ENCODE measurements around the gene SCP2.

SCP2 gene

DNA sequence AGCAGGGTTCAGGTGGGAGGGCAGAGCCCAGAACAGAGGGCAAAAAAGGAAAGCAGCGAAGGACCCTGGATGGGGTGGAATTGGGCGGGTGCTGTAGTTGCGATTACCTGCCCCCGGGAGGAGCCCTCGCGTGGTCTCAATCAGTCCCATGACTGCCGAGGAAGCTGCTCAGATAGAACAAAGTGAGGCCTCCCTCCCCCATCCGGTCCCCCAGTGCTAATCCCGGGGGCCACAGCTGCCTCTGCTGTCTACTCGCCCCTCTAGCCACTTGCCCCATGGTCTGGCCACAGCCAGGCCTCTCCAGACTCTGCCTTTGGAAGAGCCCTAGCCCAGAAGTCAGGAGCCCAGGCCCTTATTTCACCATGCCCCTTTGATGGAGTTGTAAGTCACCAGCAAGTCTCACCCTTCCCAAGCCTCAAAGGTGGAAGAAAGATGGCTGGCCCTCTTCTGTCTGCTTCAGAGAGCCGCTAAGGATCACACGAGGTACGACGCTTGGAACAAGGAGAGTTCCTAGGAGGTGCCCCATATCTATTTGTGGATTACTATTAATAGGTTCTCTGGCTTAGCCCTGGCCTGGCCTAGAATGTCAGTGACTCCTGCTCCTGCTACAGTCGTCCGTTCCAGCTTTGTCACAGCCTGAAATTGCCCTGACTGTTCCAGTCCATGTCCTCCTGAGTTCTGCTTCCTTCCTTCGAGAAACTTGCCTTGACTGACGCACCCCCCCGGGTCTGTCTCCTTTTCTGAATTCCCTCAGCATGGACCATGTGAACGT lies 22.0 kb upstream of the SCP2 start:
- H3K9me3 ChIP-seq (ENCODE audit: control insufficient read depth in 2 of 2, low read length in 2 of 2): no peaks in the 10 kb centered on the region
- peaks cover 18% of the 10 kb centered on the region for H3K4me1 ChIP-seq (ENCODE audit: control insufficient read depth, insufficient read depth, low read length)
- H3K27me3 ChIP-seq (ENCODE audit: control insufficient read depth in 1 of 2, insufficient read depth in 2 of 2, low read length in 2 of 2): no peaks in the 10 kb centered on the region
- H3K27ac ChIP-seq (ENCODE audit: low read length): peak overlapping the region; percentile 11
- H3K9ac ChIP-seq (ENCODE audit: low read length in 2 of 2): no peak overlapping the region
- H3K4me3 ChIP-seq (ENCODE audit: low read length in 2 of 2): no peak overlapping the region
- peaks cover 7 to 10% of the 10 kb centered on the region in 2 donors for H3K36me3 ChIP-seq (ENCODE audit: control insufficient read depth in 2 of 2, insufficient read depth in 2 of 2, low read length in 2 of 2)

DNA sequence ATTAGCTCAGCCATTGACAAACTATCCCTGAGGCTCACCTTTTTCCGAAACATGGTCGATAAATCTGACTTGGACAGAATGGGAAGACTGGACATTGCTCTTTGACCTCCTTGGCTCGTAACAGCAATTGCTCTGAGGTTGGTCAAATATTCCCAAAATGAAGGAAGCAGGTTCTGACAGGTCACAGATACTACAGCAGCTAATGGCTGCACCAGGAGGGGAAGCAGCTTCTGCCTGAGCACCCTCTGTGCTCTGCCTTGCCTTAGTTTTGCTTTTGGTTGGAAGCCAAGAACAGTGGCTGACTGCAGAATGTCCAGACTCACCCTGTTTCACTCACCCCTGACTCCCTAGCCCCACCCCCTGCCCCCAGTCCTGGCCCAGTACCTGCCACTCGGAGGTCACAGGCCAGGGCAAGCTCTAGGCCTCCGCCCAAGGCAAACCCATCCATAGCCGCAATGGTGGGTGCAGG lies 20.9 kb upstream of the SCP2 start:
- peaks cover 7 to 11% of the 10 kb centered on the region in 2 donors for H3K36me3 ChIP-seq (ENCODE audit: control insufficient read depth in 2 of 2, insufficient read depth in 2 of 2, low read length in 2 of 2)
- H3K9ac ChIP-seq (ENCODE audit: low read length in 2 of 2): no peak overlapping the region
- H3K27me3 ChIP-seq (ENCODE audit: control insufficient read depth in 1 of 2, insufficient read depth in 2 of 2, low read length in 2 of 2): no peaks in the 10 kb centered on the region
- H3K27ac ChIP-seq (ENCODE audit: low read length): no peak overlapping the region
- H3K4me3 ChIP-seq (ENCODE audit: low read length in 2 of 2): no peak overlapping the region
- peaks cover 18% of the 10 kb centered on the region for H3K4me1 ChIP-seq (ENCODE audit: control insufficient read depth, insufficient read depth, low read length)
- H3K9me3 ChIP-seq (ENCODE audit: control insufficient read depth in 2 of 2, low read length in 2 of 2): no peaks in the 10 kb centered on the region

- no peaks in the 10 kb centered on the region for H3K27me3 ChIP-seq (ENCODE audit: control insufficient read depth in 1 of 2, insufficient read depth in 2 of 2, low read length in 2 of 2)
- peaks cover 18% of the 10 kb centered on the region for H3K4me1 ChIP-seq (ENCODE audit: control insufficient read depth, insufficient read depth, low read length)
- H3K36me3 ChIP-seq (ENCODE audit: control insufficient read depth in 2 of 2, insufficient read depth in 2 of 2, low read length in 2 of 2): peaks cover 7 to 14% of the 10 kb centered on the region in 2 donors
- no peak overlapping the region for H3K4me3 ChIP-seq (ENCODE audit: low read length in 2 of 2)
- H3K9me3 ChIP-seq (ENCODE audit: control insufficient read depth in 2 of 2, low read length in 2 of 2): no peaks in the 10 kb centered on the region
- H3K9ac ChIP-seq (ENCODE audit: low read length in 2 of 2): no peak overlapping the region
- no peak overlapping the region for H3K27ac ChIP-seq (ENCODE audit: low read length)
Observed at GRCh38 chr1:52907068-52907811, 19.8 kb upstream of the SCP2 start.

GRCh38 chr1:52907812-52908153 lies 19.3 kb upstream of the SCP2 start:
- Histone ChIP-seq H3K9ac (ENCODE audit: low read length in 2 of 2) (no peak overlapping the region), H3K36me3 (ENCODE audit: control insufficient read depth in 2 of 2, insufficient read depth in 2 of 2, low read length in 2 of 2) (peaks cover 7 to 14% of the 10 kb centered on the region in 2 donors)

GRCh38 chr1:52911541-52911940 lies 15.5 kb upstream of the SCP2 start:
- Histone ChIP-seq H3K4me3 (ENCODE audit: low read length in 2 of 2) (no peak overlapping the region), H3K27ac (ENCODE audit: low read length) (no peak overlapping the region), H3K36me3 (ENCODE audit: control insufficient read depth in 2 of 2, insufficient read depth in 2 of 2, low read length in 2 of 2) (peaks cover 3 to 9% of the 10 kb centered on the region in 2 donors), H3K4me1 (ENCODE audit: control insufficient read depth, insufficient read depth, low read length) (peaks cover 14% of the 10 kb centered on the region), H3K9me3 (ENCODE audit: control insufficient read depth in 2 of 2, low read length in 2 of 2) (no peaks in the 10 kb centered on the region), H3K9ac (ENCODE audit: low read length in 2 of 2) (no peak overlapping the region), H3K27me3 (ENCODE audit: control insufficient read depth in 1 of 2, insufficient read depth in 2 of 2, low read length in 2 of 2) (no peaks in the 10 kb centered on the region)

More at GRCh38 chr1:52907812-52908153, 19.3 kb upstream of the SCP2 start:
- Histone ChIP-seq H3K4me1 (ENCODE audit: control insufficient read depth, insufficient read depth, low read length) (peaks cover 18% of the 10 kb centered on the region), H3K4me3 (ENCODE audit: low read length in 2 of 2) (no peak overlapping the region), H3K9me3 (ENCODE audit: control insufficient read depth in 2 of 2, low read length in 2 of 2) (no peaks in the 10 kb centered on the region), H3K27ac (ENCODE audit: low read length) (no peak overlapping the region), H3K27me3 (ENCODE audit: control insufficient read depth in 1 of 2, insufficient read depth in 2 of 2, low read length in 2 of 2) (no peaks in the 10 kb centered on the region)

DNA sequence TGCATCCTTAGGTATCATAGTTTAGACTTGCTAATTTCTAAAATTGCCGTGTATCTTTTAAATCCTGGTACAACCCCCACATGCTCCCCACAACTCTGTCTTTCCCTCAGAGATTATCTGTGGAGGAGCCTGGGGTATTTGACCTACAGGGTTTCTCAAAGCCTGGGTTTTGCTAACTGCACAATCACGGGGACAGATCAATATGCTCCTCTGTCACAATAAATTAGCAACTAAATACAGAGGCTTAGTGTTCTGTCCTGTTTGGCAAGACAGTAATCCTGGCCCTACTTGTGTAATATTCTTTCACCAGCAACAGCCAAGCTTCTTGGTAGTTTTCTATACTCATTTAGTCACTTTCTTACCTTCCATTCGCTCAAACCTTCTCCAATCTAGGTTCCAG lies 14.1 kb upstream of the SCP2 start:
- Histone ChIP-seq H3K9ac (ENCODE audit: low read length in 2 of 2) (no peak overlapping the region), H3K9me3 (ENCODE audit: control insufficient read depth in 2 of 2, low read length in 2 of 2) (no peaks in the 10 kb centered on the region), H3K27me3 (ENCODE audit: control insufficient read depth in 1 of 2, insufficient read depth in 2 of 2, low read length in 2 of 2) (no peaks in the 10 kb centered on the region), H3K27ac (ENCODE audit: low read length) (no peak overlapping the region), H3K36me3 (ENCODE audit: control insufficient read depth in 2 of 2, insufficient read depth in 2 of 2, low read length in 2 of 2) (peaks cover 0 to 4% of the 10 kb centered on the region in 2 donors), H3K4me3 (ENCODE audit: low read length in 2 of 2) (no peak overlapping the region), H3K4me1 (ENCODE audit: control insufficient read depth, insufficient read depth, low read length) (peaks cover 13% of the 10 kb centered on the region)

GRCh38 chr1:52913537-52913936 lies 13.5 kb upstream of the SCP2 start:
- H3K36me3 ChIP-seq (ENCODE audit: control insufficient read depth in 2 of 2, insufficient read depth in 2 of 2, low read length in 2 of 2): peaks cover 0 to 4% of the 10 kb centered on the region in 2 donors
- no peaks in the 10 kb centered on the region for H3K9me3 ChIP-seq (ENCODE audit: control insufficient read depth in 2 of 2, low read length in 2 of 2)
- H3K27me3 ChIP-seq (ENCODE audit: control insufficient read depth in 1 of 2, insufficient read depth in 2 of 2, low read length in 2 of 2): no peaks in the 10 kb centered on the region
- no peak overlapping the region for H3K27ac ChIP-seq (ENCODE audit: low read length)
- no peak overlapping the region for H3K4me3 ChIP-seq (ENCODE audit: low read length in 2 of 2)
- peaks cover 13% of the 10 kb centered on the region for H3K4me1 ChIP-seq (ENCODE audit: control insufficient read depth, insufficient read depth, low read length)
- no peak overlapping the region for H3K9ac ChIP-seq (ENCODE audit: low read length in 2 of 2)

DNA sequence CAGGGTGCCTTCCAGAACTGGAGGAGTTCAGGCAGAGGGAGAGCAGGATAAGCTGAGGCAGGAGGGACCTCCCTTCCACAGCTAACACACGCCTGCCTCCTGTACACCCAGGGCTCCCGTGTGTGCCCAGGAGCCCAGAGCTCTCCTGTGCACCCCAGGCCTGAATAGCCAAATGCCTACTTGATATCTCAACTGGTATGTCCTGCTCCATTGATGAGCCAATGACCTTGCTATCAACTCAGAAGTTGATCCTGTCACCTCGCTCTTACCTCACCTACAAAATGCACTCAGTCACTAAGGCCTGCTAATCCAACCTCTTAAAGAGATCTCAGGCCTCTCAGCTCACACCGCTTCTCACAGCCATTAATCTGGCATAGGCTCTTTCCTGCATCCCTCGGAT lies 12.6 kb upstream of the SCP2 start:
- no peaks in the 10 kb centered on the region for H3K9me3 ChIP-seq (ENCODE audit: control insufficient read depth in 2 of 2, low read length in 2 of 2)

GRCh38 chr1:52915211-52915854 lies 11.7 kb upstream of the SCP2 start:
- H3K27ac ChIP-seq (ENCODE audit: low read length): no peak overlapping the region
- H3K9ac ChIP-seq (ENCODE audit: low read length in 2 of 2): no peak overlapping the region
- no peak overlapping the region for H3K4me3 ChIP-seq (ENCODE audit: low read length in 2 of 2)
- H3K4me1 ChIP-seq (ENCODE audit: control insufficient read depth, insufficient read depth, low read length): peaks cover 20% of the 10 kb centered on the region
- no peaks in the 10 kb centered on the region for H3K9me3 ChIP-seq (ENCODE audit: control insufficient read depth in 2 of 2, low read length in 2 of 2)
- H3K27me3 ChIP-seq (ENCODE audit: control insufficient read depth in 1 of 2, insufficient read depth in 2 of 2, low read length in 2 of 2): no peaks in the 10 kb centered on the region
- H3K36me3 ChIP-seq (ENCODE audit: control insufficient read depth in 2 of 2, insufficient read depth in 2 of 2, low read length in 2 of 2): peaks cover 0 to 4% of the 10 kb centered on the region in 2 donors

More for the DNA sequence above, 12.6 kb upstream of the SCP2 start:
- H3K9ac ChIP-seq (ENCODE audit: low read length in 2 of 2): no peak overlapping the region
- H3K36me3 ChIP-seq (ENCODE audit: control insufficient read depth in 2 of 2, insufficient read depth in 2 of 2, low read length in 2 of 2): peaks cover 0 to 4% of the 10 kb centered on the region in 2 donors
- no peaks in the 10 kb centered on the region for H3K27me3 ChIP-seq (ENCODE audit: control insufficient read depth in 1 of 2, insufficient read depth in 2 of 2, low read length in 2 of 2)
- H3K4me3 ChIP-seq (ENCODE audit: low read length in 2 of 2): no peak overlapping the region
- no peak overlapping the region for H3K27ac ChIP-seq (ENCODE audit: low read length)
- peaks cover 19% of the 10 kb centered on the region for H3K4me1 ChIP-seq (ENCODE audit: control insufficient read depth, insufficient read depth, low read length)

DNA sequence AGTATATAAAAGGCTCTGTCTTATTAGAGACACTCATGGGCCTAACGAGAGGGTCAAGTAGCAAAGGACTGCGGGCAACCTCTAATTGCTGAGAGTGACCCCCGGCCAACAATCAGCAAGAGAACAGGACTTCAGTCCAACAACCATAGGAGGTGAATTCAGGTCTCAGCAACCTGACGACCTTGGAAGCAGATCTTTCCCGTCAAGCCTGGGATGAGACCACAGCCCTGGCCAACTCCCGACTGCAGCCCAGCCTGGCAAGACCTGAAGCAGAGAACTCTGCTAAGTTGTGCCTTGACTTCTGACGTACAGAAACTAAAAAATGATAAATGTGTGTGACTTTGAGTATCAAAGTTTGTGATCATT lies 11.2 kb upstream of the SCP2 start:
- peaks cover 23% of the 10 kb centered on the region for H3K4me1 ChIP-seq (ENCODE audit: control insufficient read depth, insufficient read depth, low read length)
- no peaks in the 10 kb centered on the region for H3K27me3 ChIP-seq (ENCODE audit: control insufficient read depth in 1 of 2, insufficient read depth in 2 of 2, low read length in 2 of 2)
- H3K9me3 ChIP-seq (ENCODE audit: control insufficient read depth in 2 of 2, low read length in 2 of 2): no peaks in the 10 kb centered on the region
- H3K4me3 ChIP-seq (ENCODE audit: low read length in 2 of 2): no peak overlapping the region
- H3K9ac ChIP-seq (ENCODE audit: low read length in 2 of 2): no peak overlapping the region
- H3K27ac ChIP-seq (ENCODE audit: low read length): no peak overlapping the region
- H3K36me3 ChIP-seq (ENCODE audit: control insufficient read depth in 2 of 2, insufficient read depth in 2 of 2, low read length in 2 of 2): peaks cover 0 to 4% of the 10 kb centered on the region in 2 donors

Data from stomach smooth muscle (tissue), 2 donors.